KMS-11 (cell line): ENCODE results near the gene GBX1.

Experiments used
- H2AFZ ChIP-seq: fragments of 200-600 bp; sonication (generic); 2 replicates; pipeline ENCODE4 v1.6.1; 2016; ENCODE audit warnings: antibody characterized with exemption, mixed run types, low read depth
- H3K27ac ChIP-seq: fragments of 200-600 bp; sonication (generic); 2 replicates; pipeline ENCODE4 v1.6.1; 2016; ENCODE audit warnings: mild to moderate bottlenecking, mixed run types
- H3K27me3 ChIP-seq: fragments of 200-600 bp; sonication (generic); 2 replicates; pipeline ENCODE4 v1.6.1; 2017; ENCODE audit warnings: mild to moderate bottlenecking, low read depth, mixed run types, moderate library complexity; ENCODE audit not compliant: insufficient read depth
- H3K36me3 ChIP-seq: fragments of 200-600 bp; sonication (generic); 2 replicates; pipeline ENCODE4 v1.6.1; 2017; ENCODE audit warnings: mild to moderate bottlenecking, mixed run types; ENCODE audit not compliant: insufficient read depth
- H3K4me1 ChIP-seq: fragments of 200-600 bp; sonication (generic); 2 replicates; pipeline ENCODE4 v1.6.1; 2016; ENCODE audit warnings: mild to moderate bottlenecking, low read depth, mixed run types; ENCODE audit not compliant: poor library complexity, severe bottlenecking
- H3K4me2 ChIP-seq: fragments of 200-600 bp; sonication (generic); 2 replicates; pipeline ENCODE4 v1.7.0; 2016; ENCODE audit warnings: mild to moderate bottlenecking, mixed run types
- H3K4me3 ChIP-seq: fragments of 200-600 bp; sonication (generic); IDR thresholded peaks from 2 replicates; pipeline ENCODE4 v1.6.1; 2017; ENCODE audit warnings: low read depth, low read length, mixed read lengths; ENCODE audit not compliant: insufficient read depth
- H3K79me2 ChIP-seq: fragments of 200-600 bp; sonication (generic); 2 replicates; pipeline ENCODE4 v1.6.1; 2016; ENCODE audit warnings: low read depth, mixed run types; ENCODE audit not compliant: insufficient read depth
- H3K9ac ChIP-seq: fragments of 200-600 bp; sonication (generic); 2 replicates; pipeline ENCODE4 v1.6.1; 2016; ENCODE audit warnings: mild to moderate bottlenecking, mixed run types
- H4K20me1 ChIP-seq: fragments of 200-600 bp; sonication (generic); 2 replicates; pipeline ENCODE4 v1.6.1; 2016; ENCODE audit warnings: mild to moderate bottlenecking, mixed run types; ENCODE audit not compliant: insufficient read depth
- TF ChIP-seq, protein P1 (sequence below): fragments of 200-600 bp; sonication (generic); conservative IDR thresholded peaks from 2 replicates; pipeline ENCODE4 v1.6.1; 2017; ENCODE audit warnings: low read depth, mild to moderate bottlenecking, antibody characterized with exemption, low read length, moderate library complexity, mixed read lengths

GBX1 gene

DNA sequence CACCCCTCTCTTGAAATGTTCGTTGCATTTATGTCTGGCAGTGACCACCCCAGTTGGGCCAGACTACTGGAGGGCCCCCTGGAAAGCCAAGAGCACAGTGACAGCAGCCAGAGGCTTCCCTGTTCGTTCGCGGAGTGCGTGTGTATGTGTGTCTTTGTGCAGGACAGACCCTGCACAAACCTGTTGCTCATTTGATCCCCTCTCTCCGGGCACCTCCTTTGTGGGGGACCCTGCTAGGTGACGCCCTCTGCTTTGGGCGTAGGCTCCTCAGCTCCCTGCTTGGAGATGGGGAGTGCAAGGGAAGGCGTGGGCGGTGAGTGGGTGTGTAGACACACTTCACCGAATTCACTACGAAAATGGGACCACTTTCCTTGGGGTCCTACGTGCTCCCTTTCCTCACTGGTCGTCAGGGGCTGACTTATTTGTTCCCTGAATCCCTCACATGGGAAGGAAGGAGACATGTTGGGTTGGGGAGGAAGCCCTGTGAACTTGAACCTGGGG lies 42.5 kb downstream of the GBX1 start:
- H3K4me2 ChIP-seq = no peak overlapping the region
- TF ChIP-seq, protein P1, sequence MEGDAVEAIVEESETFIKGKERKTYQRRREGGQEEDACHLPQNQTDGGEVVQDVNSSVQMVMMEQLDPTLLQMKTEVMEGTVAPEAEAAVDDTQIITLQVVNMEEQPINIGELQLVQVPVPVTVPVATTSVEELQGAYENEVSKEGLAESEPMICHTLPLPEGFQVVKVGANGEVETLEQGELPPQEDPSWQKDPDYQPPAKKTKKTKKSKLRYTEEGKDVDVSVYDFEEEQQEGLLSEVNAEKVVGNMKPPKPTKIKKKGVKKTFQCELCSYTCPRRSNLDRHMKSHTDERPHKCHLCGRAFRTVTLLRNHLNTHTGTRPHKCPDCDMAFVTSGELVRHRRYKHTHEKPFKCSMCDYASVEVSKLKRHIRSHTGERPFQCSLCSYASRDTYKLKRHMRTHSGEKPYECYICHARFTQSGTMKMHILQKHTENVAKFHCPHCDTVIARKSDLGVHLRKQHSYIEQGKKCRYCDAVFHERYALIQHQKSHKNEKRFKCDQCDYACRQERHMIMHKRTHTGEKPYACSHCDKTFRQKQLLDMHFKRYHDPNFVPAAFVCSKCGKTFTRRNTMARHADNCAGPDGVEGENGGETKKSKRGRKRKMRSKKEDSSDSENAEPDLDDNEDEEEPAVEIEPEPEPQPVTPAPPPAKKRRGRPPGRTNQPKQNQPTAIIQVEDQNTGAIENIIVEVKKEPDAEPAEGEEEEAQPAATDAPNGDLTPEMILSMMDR = no peak
- no peaks in the 10 kb centered on the region for H4K20me1 ChIP-seq
- H2AFZ ChIP-seq = no peak overlapping the region
- H3K4me1 ChIP-seq = peaks cover 9% of the 10 kb centered on the region
- H3K79me2 ChIP-seq = no peaks in the 10 kb centered on the region
- H3K9ac ChIP-seq = no peak overlapping the region
- no peaks in the 10 kb centered on the region for H3K27me3 ChIP-seq
- peaks cover 11% of the 10 kb centered on the region; the same call in 1 of the 2 replicates for H3K36me3 ChIP-seq
- no peak overlapping the region for H3K4me3 ChIP-seq
- H3K27ac ChIP-seq = no peak overlapping the region

- Histone ChIP-seq H3K36me3 (peaks cover 11% of the 10 kb centered on the region; the same call in 1 of the 2 replicates), H3K4me1 (peaks cover 5% of the 10 kb centered on the region), H4K20me1 (no peaks in the 10 kb centered on the region), H3K27ac (no peak overlapping the region), H3K79me2 (no peaks in the 10 kb centered on the region), H3K9ac (no peak overlapping the region), H2AFZ (no peak overlapping the region), H3K4me3 (no peak overlapping the region), H3K27me3 (no peaks in the 10 kb centered on the region), H3K4me2 (no peak overlapping the region)
- TF ChIP-seq, protein P1 = no peak
These were observed 43.0 kb downstream of the GBX1 start for GRCh38 chr7:151124481-151124880.

- H3K27ac ChIP-seq = no peak overlapping the region
- peaks cover 11% of the 10 kb centered on the region; the same call in 1 of the 2 replicates for H3K36me3 ChIP-seq
- TF ChIP-seq, protein P1 = peak; percentile 98
- H3K9ac ChIP-seq = no peak overlapping the region
- H4K20me1 ChIP-seq = no peaks in the 10 kb centered on the region
- no peaks in the 10 kb centered on the region for H3K4me1 ChIP-seq
- no peak overlapping the region for H3K4me3 ChIP-seq
- H3K4me2 ChIP-seq = no peak overlapping the region
- no peak overlapping the region for H2AFZ ChIP-seq
- H3K79me2 ChIP-seq = no peaks in the 10 kb centered on the region
- no peaks in the 10 kb centered on the region for H3K27me3 ChIP-seq
These were observed 43.6 kb downstream of the GBX1 start for GRCh38 chr7:151123822-151124464.

GRCh38 chr7:151123158-151123821 lies 44.2 kb downstream of the GBX1 start:
- no peak overlapping the region for H3K4me2 ChIP-seq
- H3K27ac ChIP-seq = no peak overlapping the region
- TF ChIP-seq, protein P1 = no peak
- no peaks in the 10 kb centered on the region for H4K20me1 ChIP-seq
- H3K4me1 ChIP-seq = no peaks in the 10 kb centered on the region
- H3K79me2 ChIP-seq = no peaks in the 10 kb centered on the region
- no peak overlapping the region for H3K9ac ChIP-seq
- H3K27me3 ChIP-seq = no peaks in the 10 kb centered on the region
- H3K4me3 ChIP-seq = no peak overlapping the region
- no peak overlapping the region for H2AFZ ChIP-seq
- peaks cover 11% of the 10 kb centered on the region; the same call in 1 of the 2 replicates for H3K36me3 ChIP-seq
